Measurements from ENCODE around the gene ITGB2.

- TF ChIP-seq CTCF (IDR thresholded peaks at IDR 0.05), result no peak
- no peak for TF ChIP-seq EP300 (IDR thresholded peaks at IDR 0.05)
- no peak for TF ChIP-seq POLR2AphosphoS5 (IDR thresholded peaks at IDR 0.05)
- no peak for TF ChIP-seq POLR2A (IDR thresholded peaks at IDR 0.05; ENCODE audit: low read depth)
Measured at GRCh38 chr21:44935533-44935927, 14.8 kb upstream of the ITGB2 start.
